Neuron (in vitro differentiated cells): ENCODE results near the gene FBP1.
"Not testable (repeated sequence)": the region's sequence is repeated elsewhere in the genome, so short reads cannot be mapped to it uniquely, and the experiment has no call there.

Experiments
- H2AFZ ChIP-seq: one replicate; pipeline ENCODE4 v1.6.1; 2013; ENCODE audit warnings: low read depth, mild to moderate bottlenecking, inconsistent platforms, low read length, moderate library complexity
- H3K27me3 ChIP-seq: one replicate; pipeline ENCODE4 v1.6.1; 2013; ENCODE audit warnings: low read length; ENCODE audit not compliant: insufficient read depth
- H3K36me3 ChIP-seq: one replicate; pipeline ENCODE4 v1.6.1; 2013; ENCODE audit warnings: low read length; ENCODE audit not compliant: insufficient read depth
- H3K4me1 ChIP-seq: one replicate; pipeline ENCODE4 v1.6.1; 2013; ENCODE audit warnings: low read length; ENCODE audit not compliant: insufficient read depth
- H3K4me3 ChIP-seq: 2 replicates; pipeline ENCODE4 v1.5.1; 2013; ENCODE audit warnings: mild to moderate bottlenecking, low read length, moderate library complexity
- H3K9me3 ChIP-seq: one replicate; pipeline ENCODE4 v1.6.1; 2013; ENCODE audit warnings: low read length

FBP1 gene

DNA sequence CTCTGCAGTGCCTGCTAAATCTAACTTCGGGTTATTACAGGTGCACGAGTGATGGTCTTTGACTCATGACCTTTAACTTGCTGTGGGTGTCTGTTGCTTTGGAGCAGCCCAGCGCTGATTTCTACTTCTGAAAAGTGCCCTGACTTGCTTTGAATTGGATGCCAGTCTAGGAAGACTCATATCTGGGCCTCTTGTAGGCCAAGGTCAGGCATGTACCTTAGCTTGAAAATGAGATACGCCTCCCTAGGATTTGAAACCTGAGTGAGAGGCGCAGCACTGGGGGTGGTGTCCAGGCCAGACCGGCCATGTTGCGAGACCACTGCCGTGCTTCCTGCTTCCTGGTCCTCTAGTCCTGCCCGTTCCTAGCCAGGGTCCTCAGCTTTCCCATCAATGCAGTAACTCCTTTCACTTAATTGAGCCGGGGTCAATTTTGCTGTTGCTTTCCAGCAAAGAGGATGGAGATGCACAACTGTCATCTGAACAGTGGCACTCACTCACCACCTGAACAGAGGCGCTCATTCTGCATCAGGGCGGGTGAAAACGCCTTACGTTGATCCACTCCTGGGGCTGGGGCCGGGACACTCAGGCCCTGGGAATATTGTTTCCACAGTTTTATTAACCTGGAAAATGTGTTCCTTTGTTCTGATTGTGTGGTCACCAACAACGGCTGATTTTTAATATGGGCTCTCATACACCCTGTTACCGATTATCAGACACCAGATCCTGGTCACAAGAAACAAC, 70.2 kb downstream of the FBP1 start:
- no peaks in the 10 kb centered on the region for H3K27me3 ChIP-seq
- H3K4me3 ChIP-seq, result no peak overlapping the region
- H3K36me3 ChIP-seq, result peaks cover 2% of the 10 kb centered on the region
- no peak overlapping the region for H2AFZ ChIP-seq
- H3K4me1 ChIP-seq, result no peaks in the 10 kb centered on the region
- no peaks in the 10 kb centered on the region for H3K9me3 ChIP-seq

GRCh38 chr9:94568250-94568889, 70.9 kb downstream of the FBP1 start:
- Histone ChIP-seq H3K36me3 (peaks cover 2% of the 10 kb centered on the region), H3K27me3 (no peaks in the 10 kb centered on the region), H2AFZ (no peak overlapping the region), H3K4me3 (no peak overlapping the region), H3K9me3 (no peaks in the 10 kb centered on the region), H3K4me1 (no peaks in the 10 kb centered on the region)

DNA sequence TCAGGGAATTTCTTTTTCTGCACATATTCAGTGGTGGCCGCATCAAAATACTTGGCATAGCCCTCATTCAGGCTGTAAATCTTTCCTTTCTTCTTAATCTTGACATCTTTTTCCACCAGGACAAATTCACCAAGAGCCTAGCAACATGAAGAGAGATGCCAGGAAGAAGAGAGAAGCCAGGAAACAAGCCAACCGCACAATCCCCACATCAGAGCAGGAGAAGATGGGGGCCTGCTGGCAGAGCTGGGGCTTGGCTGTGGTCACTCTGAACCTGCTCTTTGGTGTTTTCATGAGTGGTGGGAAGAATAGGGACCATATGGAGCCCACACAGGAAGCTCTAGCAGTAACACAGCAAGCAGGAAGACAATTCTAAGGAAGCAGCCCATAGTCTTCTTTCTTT, 72.0 kb downstream of the FBP1 start:
- H3K4me1 ChIP-seq, result no peaks in the 10 kb centered on the region
- no peaks in the 10 kb centered on the region for H3K27me3 ChIP-seq
- H3K36me3 ChIP-seq, result peaks cover 6% of the 10 kb centered on the region
- no peak overlapping the region for H3K4me3 ChIP-seq
- H3K9me3 ChIP-seq, result no peaks in the 10 kb centered on the region
- no peak overlapping the region for H2AFZ ChIP-seq

DNA sequence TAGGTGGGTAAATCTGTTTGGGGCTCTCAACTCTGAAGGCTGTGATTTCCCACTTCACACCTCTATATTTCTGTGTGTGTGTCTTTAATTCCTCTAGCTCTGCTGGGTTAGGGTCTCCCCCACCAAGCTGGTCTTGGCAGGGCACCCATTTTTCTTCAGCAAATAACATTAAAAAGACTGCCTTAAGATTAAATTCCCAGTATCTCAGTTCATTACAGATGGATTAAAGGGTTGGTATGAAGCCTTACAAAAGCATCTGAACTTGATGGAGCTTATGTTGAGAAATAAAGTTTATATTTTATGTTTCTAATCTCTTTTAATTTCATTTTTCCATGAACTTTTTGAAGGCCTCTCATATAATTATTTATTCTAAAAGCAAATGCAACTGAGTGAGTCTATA, 72.8 kb downstream of the FBP1 start:
- H3K27me3 ChIP-seq, result no peaks in the 10 kb centered on the region
- no peaks in the 10 kb centered on the region for H3K4me1 ChIP-seq
- no peak overlapping the region for H2AFZ ChIP-seq

DNA sequence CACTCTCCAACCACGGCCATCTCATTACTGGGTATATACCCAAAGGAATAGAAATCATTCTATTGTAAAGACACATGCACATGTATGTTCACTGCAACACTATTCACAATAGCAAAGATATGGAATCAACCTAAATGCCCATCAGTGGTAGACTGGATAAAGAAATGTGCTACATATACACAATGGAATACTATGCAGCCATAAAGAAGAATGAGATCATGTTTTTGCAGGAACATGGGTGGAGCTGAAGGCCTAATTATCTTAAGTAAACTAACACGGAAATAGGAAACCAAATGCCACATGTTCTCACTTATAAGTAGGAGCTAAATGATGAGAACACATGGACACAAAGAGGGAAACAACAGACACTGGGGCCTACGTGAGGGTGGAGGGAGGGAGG, 75.0 kb downstream of the FBP1 start:
- not testable (repeated sequence) for H2AFZ ChIP-seq, H3K27me3 ChIP-seq

More for the DNA sequence above, 72.8 kb downstream of the FBP1 start:
- no peak overlapping the region for H3K4me3 ChIP-seq
- peaks cover 7% of the 10 kb centered on the region for H3K36me3 ChIP-seq
- no peaks in the 10 kb centered on the region for H3K9me3 ChIP-seq

GRCh38 chr9:94563548-94563947, 75.8 kb downstream of the FBP1 start:
- Histone ChIP-seq H2AFZ (no peak overlapping the region), H3K9me3 (no peaks in the 10 kb centered on the region), H3K36me3 (peaks cover 25% of the 10 kb centered on the region), H3K4me3 (no peak overlapping the region), H3K4me1 (no peaks in the 10 kb centered on the region), H3K27me3 (no peaks in the 10 kb centered on the region)

More for the DNA sequence above, 75.0 kb downstream of the FBP1 start:
- H3K4me1 ChIP-seq, H3K4me3 ChIP-seq, H3K9me3 ChIP-seq: not testable (repeated sequence)
- peaks cover 17% of the 10 kb centered on the region for H3K36me3 ChIP-seq

GRCh38 chr9:94560237-94560636, 79.1 kb downstream of the FBP1 start:
- H3K27me3 ChIP-seq, result no peaks in the 10 kb centered on the region
- peaks cover 25% of the 10 kb centered on the region for H3K36me3 ChIP-seq
- H3K4me3 ChIP-seq, result no peak overlapping the region
- H3K9me3 ChIP-seq, result no peaks in the 10 kb centered on the region
- H2AFZ ChIP-seq, result no peak overlapping the region
- peaks cover 5% of the 10 kb centered on the region for H3K4me1 ChIP-seq

DNA sequence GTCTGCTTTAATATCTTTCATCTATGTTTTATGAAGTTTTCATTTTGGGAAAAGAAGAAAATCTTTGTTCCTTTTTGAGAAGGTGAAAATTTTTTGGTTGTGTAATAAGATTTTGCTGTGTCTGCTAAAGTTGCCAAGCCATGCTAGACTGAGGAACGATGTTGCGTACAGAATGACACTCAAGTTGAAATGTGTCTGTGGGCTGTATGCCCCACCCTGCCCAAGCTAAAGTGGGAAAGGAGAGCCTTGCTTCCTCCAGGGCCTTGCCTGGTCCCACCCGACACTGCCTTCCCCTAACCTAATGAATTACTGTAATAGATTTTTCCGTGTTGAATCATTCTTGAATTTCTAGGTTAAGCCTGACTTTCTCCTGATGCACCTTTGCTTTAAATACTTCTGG, 81.9 kb downstream of the FBP1 start:
- Histone ChIP-seq H3K4me3 (no peak overlapping the region), H2AFZ (no peak overlapping the region), H3K36me3 (peaks cover 19% of the 10 kb centered on the region), H3K27me3 (no peaks in the 10 kb centered on the region), H3K9me3 (no peaks in the 10 kb centered on the region), H3K4me1 (peaks cover 15% of the 10 kb centered on the region)

GRCh38 chr9:94554439-94555331, 84.6 kb downstream of the FBP1 start, which contains the start of gene PCAT7:
Gene PCAT7, plus strand, starts transcription at chr9:94555083.
- peak within 1 kb of the TSS; percentile 71 for H3K4me3 ChIP-seq

DNA sequence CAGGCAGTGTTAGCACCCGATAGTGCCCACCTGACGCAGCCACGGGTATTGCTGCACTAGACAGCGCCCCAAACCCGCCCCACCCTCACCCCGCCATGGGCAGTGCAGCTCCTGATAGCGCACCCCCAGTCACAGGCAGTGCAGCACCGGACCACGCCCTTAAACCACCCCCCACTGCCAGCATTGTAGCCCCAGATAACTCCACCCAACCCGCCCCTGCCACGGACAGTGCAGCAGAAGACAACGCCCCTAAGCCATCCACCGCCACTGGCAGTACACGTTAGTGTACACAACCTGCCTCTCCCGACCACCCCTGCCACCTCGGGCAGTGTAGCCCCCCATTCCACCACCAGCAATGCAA, 85.3 kb downstream of the FBP1 start:
- H3K27me3 ChIP-seq, result no peaks in the 10 kb centered on the region
- peaks cover 5% of the 10 kb centered on the region for H3K36me3 ChIP-seq
- H2AFZ ChIP-seq, result peak overlapping the region; percentile 63
- peak overlapping the region; percentile 71 for H3K4me3 ChIP-seq
- H3K9me3 ChIP-seq, result no peaks in the 10 kb centered on the region
- peaks cover 15% of the 10 kb centered on the region for H3K4me1 ChIP-seq

More at GRCh38 chr9:94554439-94555331, 84.6 kb downstream of the FBP1 start, which contains the start of gene PCAT7:
- Histone ChIP-seq H3K9me3 (no peaks in the 10 kb centered on the region), H3K27me3 (no peaks in the 10 kb centered on the region), H2AFZ (peak within 1 kb of the TSS; percentile 63), H3K4me1 (peaks cover 15% of the 10 kb centered on the region), H3K36me3 (peaks cover 11% of the 10 kb centered on the region)
